GM12878 (cell line): ENCODE results near the gene UNC45A. TPM values are rescaled to one million over a fixed set of nuclear protein-coding genes. Genes with fewer than 3 reads are reported as not detected.

Source experiments
- ATAC-seq: fragments of 200-7000 bp; cut with Tn5 transposase; 3 replicates; pipeline ENCODE4 v1.9.1; 2020; ENCODE audit warnings: mild to moderate bottlenecking, moderate library complexity
- BruUV-seq: library from RNA; stranded (reverse); fragments of 400-500 nt; replicated peaks from 2 replicates; lab custom pipeline; 2021; lab: Mats Ljungman, UMichigan
- CTCF ChIA-PET: fragments of 300-600 bp; sonication (Branson Sonifier 250); formaldehyde crosslinking; extraction: SDS; loops from one replicate; lab custom pipeline; 2021; ENCODE audit warnings: inconsistent platforms; lab: Yijun Ruan, JAX
- POLR2A ChIA-PET: fragments of 350-600 bp; formaldehyde crosslinking; extraction: SDS; loops from one replicate; lab custom pipeline; 2021; ENCODE audit warnings: inconsistent platforms; lab: Charles Lee
- RAD21 ChIA-PET: fragments of 300-600 bp; sonication (Branson Sonifier 250); formaldehyde crosslinking; loops from one replicate; lab custom pipeline; 2023; ENCODE audit warnings: antibody characterized with exemption; ENCODE audit not compliant: unreplicated experiment; lab: Charles Lee
- SMC1A ChIA-PET: fragments of 300-600 bp; sonication (Branson Sonifier 250); formaldehyde crosslinking; loops from one replicate; lab custom pipeline; 2023; ENCODE audit not compliant: unreplicated experiment, uncharacterized antibody; lab: Charles Lee
- DNase-seq: peaks from one replicate; pipeline ENCODE4 v3.0.0-alpha.2; 2011; ENCODE audit warnings: low read depth, low spot score
- FAIRE-seq: peaks from 3 replicates; lab custom pipeline; 2011; peaks lifted over from hg19 to GRCh38; lab: Jason Lieb, UNC
- H2AFZ ChIP-seq: 2 replicates; pipeline ENCODE4 v1.6.0; 2011; ENCODE audit warnings: low read depth, low read length, control low read depth; ENCODE audit not compliant: control insufficient read depth
- H3K27ac ChIP-seq: 2 replicates; pipeline ENCODE4 v1.5.1; 2011; ENCODE audit warnings: control low read depth; ENCODE audit not compliant: control insufficient read depth, insufficient read depth
- H3K27me3 ChIP-seq, 2 experiments: replicated peaks in 1 of 2; 2 replicates each; pipeline versions ENCODE4 v1.6.0 to v1.6.1; 2011; ENCODE audit warnings: low read length in 1 of 2; ENCODE audit not compliant: control insufficient read depth in 2 of 2, insufficient read depth in 2 of 2
- H3K36me3 ChIP-seq, 2 experiments: 2 replicates each; pipeline ENCODE4 v1.5.1; 2011; ENCODE audit warnings: low read length in 1 of 2; ENCODE audit not compliant: control insufficient read depth in 2 of 2, insufficient read depth in 2 of 2
- H3K4me1 ChIP-seq: 2 replicates; pipeline ENCODE4 v1.6.1; 2011; ENCODE audit warnings: mild to moderate bottlenecking, low read length, moderate library complexity, mixed read lengths; ENCODE audit not compliant: control insufficient read depth, insufficient read depth
- H3K4me2 ChIP-seq: 2 replicates; pipeline ENCODE4 v1.6.0; 2011; ENCODE audit warnings: control low read depth; ENCODE audit not compliant: control insufficient read depth, insufficient read depth
- H3K4me3 ChIP-seq: fragments of 200-600 bp; sonication (generic); 2 replicates; pipeline ENCODE4 v1.5.1; 2016
- H3K79me2 ChIP-seq: 2 replicates; pipeline ENCODE4 v1.6.0; 2011; ENCODE audit warnings: low read length; ENCODE audit not compliant: control insufficient read depth, insufficient read depth
- H3K9ac ChIP-seq: 2 replicates; pipeline ENCODE4 v1.8.0; 2011; ENCODE audit warnings: low read length, control low read depth, mixed read lengths; ENCODE audit not compliant: control insufficient read depth, insufficient read depth
- H3K9me3 ChIP-seq: replicated peaks from 3 replicates; pipeline ENCODE4 v1.5.1; 2011; ENCODE audit warnings: mild to moderate bottlenecking, low read length; ENCODE audit not compliant: control insufficient read depth, insufficient read depth
- H4K20me1 ChIP-seq: 2 replicates; pipeline ENCODE4 v1.6.0; 2011; ENCODE audit not compliant: control insufficient read depth, insufficient read depth
- BRCA1 ChIP-seq: IDR thresholded peaks from 2 replicates; pipeline ENCODE4 v1.6.1; 2011; ENCODE audit warnings: low read depth, low read length, improper control_type of control experiment
- ETV6 ChIP-seq, 2 experiments: fragments of 450-650 bp in 1 of 2; IDR thresholded peaks in 1 of 2; conservative IDR thresholded peaks in 1 of 2; 2 replicates each; pipeline ENCODE4 v1.6.1; 2014; ENCODE audit warnings: antibody characterized with exemption in 1 of 2, borderline replicate concordance in 1 of 2, low read depth in 1 of 2, mild to moderate bottlenecking in 1 of 2, moderate library complexity in 1 of 2
- SMAD1 ChIP-seq: fragments of 450-650 bp; IDR thresholded peaks from 2 replicates; pipeline ENCODE4 v1.6.1; 2018; ENCODE audit warnings: mild to moderate bottlenecking, low read depth; ENCODE audit not compliant: partially characterized antibody
- TCF3 ChIP-seq: IDR thresholded peaks from 2 replicates; pipeline ENCODE4 v1.6.1; 2012; ENCODE audit warnings: low read depth, mild to moderate bottlenecking, low read length, borderline replicate concordance; ENCODE audit not compliant: insufficient read depth
- WGBS: methylation state at CpG from one replicate; pipeline ENCODE4 v1.1.6; 2016; ENCODE audit warnings: low lambda C conversion rate; ENCODE audit not compliant: insufficient replicate concordance, insufficient coverage; ENCODE audit errors: missing lambda C conversion rate; 5-methylcytosine and 5-hydroxymethylcytosine counted together
- in situ Hi-C: fragments of 300-500 bp; cut with MboI; formaldehyde crosslinking; loops from 9 replicates; pipeline ENCODE4 v1.14.3; 2018; ENCODE audit warnings: mixed read lengths
- intact Hi-C: fragments of 100-400 bp; cut with micrococcal nuclease; formaldehyde crosslinking; loops from one replicate; pipeline ENCODE4 v1.14.2; 2022; ENCODE audit not compliant: unreplicated experiment
- polyA plus RNA-seq, 11 experiments: library from polyadenylated mRNA; depleted of rRNA in 4 of 11; unstranded in 6 of 11; stranded (reverse) in 5 of 11; fragments of >200 nt; fragmentation: Nextera tagmentation in 4 of 11; fragmentation: Illumina TruSeq in 1 of 11; extraction: Ambion mirVana in 4 of 11; extraction: Trizol in 1 of 11; gene quantifications; 1 replicate in 1 of 11; 2 replicates in 10 of 11; pipeline versions ENCODE4 v1.2.1 to v1.2.3, GENCODE V29; 2011 to 2016; ENCODE audit warnings: inconsistent platforms in 2 of 11, missing spikeins in 2 of 11, low read depth in 1 of 11
- total RNA-seq, 4 experiments: library from RNA; depleted of rRNA in 3 of 4; stranded (reverse); fragments of >200 nt in 3 of 4; fragmentation: Illumina TruSeq in 1 of 4; extraction: Trizol in 1 of 4; gene quantifications; 2 replicates each; pipeline versions ENCODE4 v1.2.1 to v1.2.3, GENCODE V29; 2013 to 2021

The UNC45A gene
- total and polyA plus RNA-seq, 10 of the 15 experiments (the other 5 are each of a cell fraction or from before 2014, with no cell fraction given), result 10.3 to 57.8 (median 40.5) TPM

DNA sequence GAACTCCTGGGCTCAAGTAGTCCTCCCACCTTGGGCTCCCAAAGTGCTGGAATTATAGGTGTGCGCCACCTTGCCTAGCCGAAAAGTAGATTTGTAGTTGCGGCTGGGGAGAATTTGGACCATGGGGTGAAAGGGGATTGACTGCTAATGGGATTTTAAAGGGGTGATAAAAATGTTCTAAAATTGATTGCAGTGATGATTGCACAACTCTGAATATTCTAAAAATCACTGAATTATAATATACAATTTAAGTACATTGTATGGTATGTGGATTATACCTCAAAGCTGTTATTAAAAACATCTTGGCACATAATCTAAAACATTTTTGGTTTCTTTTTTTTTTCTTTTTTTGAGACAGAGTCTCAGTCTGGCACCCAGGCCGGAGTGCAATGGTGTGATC lies 55.4 kb downstream of the UNC45A start:
- SMC1A ChIA-PET, result interaction anchor here (0.5 to 1.6 kb wide), 2 partner anchors 10 to 255 kb away, joined by 3 to 7 read pairs; no protein-coding TSS in a partner anchor
- H3K4me1 ChIP-seq, result peaks cover 27% of the 10 kb centered on the region
- H3K4me3 ChIP-seq, result no peak overlapping the region
- H3K79me2 ChIP-seq, result peaks cover 96% of the 10 kb centered on the region
- TF ChIP-seq ETV6 (conservative IDR thresholded peaks at IDR 0.05 in 1 of 2, IDR thresholded peaks at IDR 0.05 in 1 of 2; ENCODE audit: borderline replicate concordance in 1 of 2, low read depth in 1 of 2), result no peak
- no peak for TF ChIP-seq BRCA1
- H3K9ac ChIP-seq, result no peak overlapping the region
- DNase-seq (no peak), ATAC-seq (no peak), FAIRE-seq (no peak)
- H4K20me1 ChIP-seq, result no peaks in the 10 kb centered on the region
- H2AFZ ChIP-seq, result no peak overlapping the region; the same call in 1 of the 2 replicates
- CTCF ChIA-PET, result interaction anchor here (0.6 to 2.3 kb wide), 3 partner anchors 9 to 59 kb away, joined by 5 to 8 read pairs (median 7); no protein-coding TSS in a partner anchor
- no peaks in the 10 kb centered on the region for H3K9me3 ChIP-seq
- H3K27ac ChIP-seq, result no peak overlapping the region
- WGBS, result over 99% methylated on average over 4 of the region's 4 CpGs
- no TSS peak for BruUV-seq
- no peaks in the 10 kb centered on the region for H3K36me3 ChIP-seq
- RAD21 ChIA-PET, result interaction anchor here (1.0 to 1.1 kb wide), 2 partner anchors 31 to 36 kb away, joined by 3 read pairs; partner anchors contain the start of gene RCCD1
- H3K27me3 ChIP-seq, result no peaks in the 10 kb centered on the region
- intact Hi-C loops (loop anchor here (5.0 kb wide), 1 partner anchor 33 kb away; no protein-coding TSS in a partner anchor), in situ Hi-C loops (loop anchor here (25.0 kb wide), 1 partner anchor 1997 kb away; no protein-coding TSS in a partner anchor)
- POLR2A ChIA-PET, result interaction anchor here (0.6 to 1.4 kb wide), 4 partner anchors 31 to 1916 kb away, joined by 3 read pairs; partner anchors contain the start of gene UNC45A
- H3K4me2 ChIP-seq, result 0 out of 2 replicates have a peak overlapping the region, but pooled peaks have one; percentile 7

DNA sequence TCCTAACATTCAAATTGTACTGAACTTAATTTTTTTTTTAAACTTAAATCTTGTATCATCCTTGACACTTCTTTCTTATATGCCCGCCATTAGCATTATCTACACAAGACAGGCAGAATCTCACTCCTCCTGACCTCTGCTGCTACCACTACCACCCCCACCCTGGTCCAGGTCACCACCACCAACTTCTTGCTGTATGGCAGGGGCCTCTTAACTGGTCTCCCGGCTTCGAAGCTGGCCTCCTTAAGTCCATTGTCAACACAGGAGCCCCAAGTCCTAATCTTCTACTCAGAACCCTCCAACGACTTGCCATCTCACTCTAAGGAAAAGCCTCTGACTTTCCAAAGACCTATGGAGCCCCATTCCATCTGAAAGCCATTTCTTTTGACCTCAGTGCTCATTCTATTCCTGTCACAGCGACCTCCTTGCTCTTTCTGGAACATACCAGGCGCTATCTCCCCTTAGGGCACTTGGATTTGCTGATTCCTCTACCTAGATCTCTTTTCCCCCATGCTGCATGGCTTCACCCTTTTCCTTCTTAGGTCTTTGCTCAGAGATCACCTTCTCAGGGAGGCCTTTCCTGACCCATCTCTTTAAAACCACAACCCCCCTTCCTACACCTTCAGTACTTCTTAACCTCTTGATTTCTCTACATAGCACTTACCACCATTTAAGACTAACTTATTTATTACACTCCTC lies 56.7 kb downstream of the UNC45A start:
- POLR2A ChIA-PET, result interaction anchor here (1.0 kb wide), 1 partner anchor 30 kb away, joined by 3 read pairs; no protein-coding TSS in a partner anchor
- Histone ChIP-seq H3K4me1 (peaks cover 21% of the 10 kb centered on the region), H4K20me1 (no peaks in the 10 kb centered on the region), H2AFZ (peak overlapping the region; percentile 75), H3K27me3 (no peaks in the 10 kb centered on the region), H3K4me3 (peak overlapping the region; percentile 69), H3K4me2 (peak overlapping the region; percentile 86), H3K9ac (peak overlapping the region; percentile 15; the same call in 1 of the 2 replicates), H3K36me3 (no peaks in the 10 kb centered on the region), H3K27ac (peak overlapping the region; percentile 96), H3K79me2 (peaks cover 86% of the 10 kb centered on the region), H3K9me3 (no peaks in the 10 kb centered on the region)
- in situ Hi-C loops (loop anchor here (25.0 kb wide), 1 partner anchor 1996 kb away; no protein-coding TSS in a partner anchor), intact Hi-C loops (loop anchor here (5.0 kb wide), 1 partner anchor 34 kb away; no protein-coding TSS in a partner anchor)
- over 99% methylated on average over 6 of the region's 6 CpGs for WGBS
- no TSS peak for BruUV-seq
- no peak for TF ChIP-seq TCF3
- TF ChIP-seq SMAD1, result no peak
- RAD21 ChIA-PET, result no interaction called here
- ATAC-seq, result no peak
- DNase-seq, result no peak
- SMC1A ChIA-PET, result no interaction called here
- no peak for FAIRE-seq
- CTCF ChIA-PET, result interaction anchor here (1.0 kb wide), 1 partner anchor 60 kb away, joined by 3 read pairs; no protein-coding TSS in a partner anchor
